CD4-positive, alpha-beta T cell treated with Interleukin-4 for 4 hours (primary cell): ENCODE measurements around the gene ATXN1.

Source experiments
- DNase-seq: peaks from one replicate; pipeline ENCODE4 v3.0.0-alpha.2; 2020

Gene ATXN1

GRCh38 chr6:16761471-16762267 is 409 bp upstream of the ATXN1 start:
- peak; percentile 92 for DNase-seq

DNA sequence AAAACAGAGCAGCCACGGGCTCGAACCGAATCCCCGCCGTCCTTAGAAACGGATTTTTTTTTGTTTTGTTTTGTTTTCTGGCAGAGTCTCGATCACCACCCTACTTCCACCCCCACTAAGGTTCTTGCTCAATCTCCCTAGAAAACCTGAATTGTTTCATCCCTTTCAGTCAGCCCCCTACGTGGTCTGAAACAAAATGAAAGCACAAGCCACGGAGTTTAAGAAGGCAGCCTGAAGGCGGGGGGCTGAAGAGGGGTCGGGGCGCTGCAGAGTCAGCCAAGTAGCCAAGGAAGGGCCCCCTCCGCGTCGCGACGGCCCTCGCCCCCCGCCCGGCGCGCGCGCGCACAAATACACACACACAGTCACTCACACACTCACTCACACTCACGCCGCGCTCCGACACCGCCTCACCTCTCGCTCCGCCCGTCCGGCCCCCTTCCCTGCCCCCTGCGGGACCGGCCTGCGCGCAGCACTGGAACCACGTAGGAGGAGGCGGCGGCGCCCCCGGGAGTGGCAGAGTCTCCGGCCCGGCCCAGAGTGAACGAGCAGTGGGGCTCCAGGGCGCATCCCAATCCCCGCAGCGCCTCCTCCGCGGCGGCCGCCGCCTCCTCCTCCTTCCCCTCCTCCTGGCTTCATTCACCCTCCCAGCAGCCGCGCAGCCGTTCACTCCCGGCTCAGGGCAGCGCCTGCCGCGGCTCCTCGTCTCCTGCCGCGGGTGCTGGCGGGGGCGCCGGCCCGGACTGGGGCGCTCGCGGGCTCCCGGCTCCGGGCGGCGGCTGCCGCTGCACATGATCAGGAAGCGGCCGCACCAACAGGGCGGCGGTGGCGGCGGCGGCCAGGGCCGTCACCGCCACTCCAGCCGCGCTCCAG is 1.4 kb downstream of the ATXN1 start:
- peak; percentile 80 for DNase-seq

DNA sequence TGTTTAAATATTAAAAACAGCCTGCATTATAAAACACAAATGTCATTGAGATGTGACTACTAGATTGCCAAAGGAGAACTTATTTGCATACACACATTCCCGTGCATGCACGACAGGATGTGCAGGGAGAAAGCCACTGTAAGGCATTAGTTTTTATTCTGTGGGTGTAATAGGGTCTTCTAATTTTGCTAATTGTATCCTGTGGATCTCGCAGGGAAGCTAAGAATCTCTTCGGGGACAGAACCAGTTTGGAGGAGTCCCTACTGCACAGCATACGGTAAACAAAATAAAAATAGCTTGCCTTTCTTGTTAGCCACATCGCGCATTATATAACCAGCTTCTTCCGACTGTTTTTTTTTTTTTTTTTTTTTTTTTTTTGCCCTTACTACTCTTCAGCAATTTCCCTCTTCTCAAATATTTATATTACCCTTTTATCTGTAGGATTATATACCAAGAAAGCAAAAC is 2.0 kb downstream of the ATXN1 start:
- DNase-seq, result no peak

GRCh38 chr6:16758163-16758975 is 2.9 kb downstream of the ATXN1 start:
- peak; percentile 49 for DNase-seq

- DNase-seq, result no peak
Observed at GRCh38 chr6:16757332-16757731, 3.9 kb downstream of the ATXN1 start.

- DNase-seq, result no peak
Observed at GRCh38 chr6:16756660-16757255, 4.5 kb downstream of the ATXN1 start.

- no peak for DNase-seq
Observed at GRCh38 chr6:16755544-16755943, 5.7 kb downstream of the ATXN1 start.

- no peak for DNase-seq
Observed at GRCh38 chr6:16754876-16755275, 6.4 kb downstream of the ATXN1 start.

- DNase-seq, result no peak
Observed at GRCh38 chr6:16754274-16754673, 7.0 kb downstream of the ATXN1 start.

GRCh38 chr6:16753341-16753740 is 7.9 kb downstream of the ATXN1 start:
- DNase-seq, result no peak

GRCh38 chr6:16752206-16752866 is 8.9 kb downstream of the ATXN1 start:
- DNase-seq, result no peak

- DNase-seq, result no peak
Observed at GRCh38 chr6:16751251-16751946, 9.9 kb downstream of the ATXN1 start.

GRCh38 chr6:16750566-16750965 is 10.7 kb downstream of the ATXN1 start:
- no peak for DNase-seq

DNA sequence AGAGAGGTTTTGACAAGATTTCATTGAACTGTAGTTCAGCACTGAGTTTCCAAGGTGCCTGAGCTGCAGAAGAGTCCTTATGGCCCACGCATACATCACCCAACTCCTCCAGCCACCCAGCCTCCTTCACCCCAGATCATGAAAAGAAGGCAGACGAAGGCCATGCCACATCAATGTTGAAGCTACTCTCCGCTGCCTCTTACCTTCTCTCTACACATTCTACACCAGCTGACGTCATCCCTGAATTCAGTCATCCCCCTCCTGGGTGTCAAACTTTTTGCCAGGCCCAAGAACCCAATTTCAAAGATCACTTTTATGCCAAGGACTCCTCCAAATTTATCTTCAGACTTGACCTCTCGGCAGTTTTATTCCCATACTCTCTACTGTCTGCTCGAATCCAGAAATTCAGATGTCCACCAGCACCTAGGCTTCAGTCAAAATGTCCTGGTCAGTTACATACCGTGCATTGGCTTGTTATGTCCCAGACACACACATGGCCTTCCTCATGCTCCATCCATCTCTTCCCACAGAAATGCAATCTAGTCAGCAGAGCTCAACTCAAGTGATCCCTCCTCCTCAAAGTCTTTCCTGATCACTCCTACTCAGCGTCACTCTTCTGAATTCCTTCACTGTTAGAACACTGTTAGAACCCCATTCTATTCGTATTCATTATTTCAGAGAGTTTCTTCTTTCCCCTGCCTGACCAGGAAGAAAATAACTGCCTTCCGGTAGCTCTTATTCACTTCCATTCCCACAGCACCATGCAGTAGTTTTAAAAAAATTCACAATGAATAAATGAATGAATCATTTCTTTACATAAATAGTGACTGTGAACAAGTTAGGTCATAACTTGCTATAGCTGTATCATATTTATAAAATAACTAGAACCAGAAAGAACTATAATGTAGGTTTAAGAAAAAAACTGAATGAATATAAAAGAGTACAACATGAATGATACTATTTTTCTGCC is 11.5 kb downstream of the ATXN1 start:
- no peak for DNase-seq

- no peak for DNase-seq
Observed at GRCh38 chr6:16748025-16748319, 13.3 kb downstream of the ATXN1 start.

GRCh38 chr6:16747232-16748024 is 13.8 kb downstream of the ATXN1 start:
- no peak for DNase-seq

GRCh38 chr6:16746812-16747211 is 14.4 kb downstream of the ATXN1 start:
- DNase-seq, result no peak

- DNase-seq, result no peak
Observed at GRCh38 chr6:16746401-16746800, 14.9 kb downstream of the ATXN1 start.

DNA sequence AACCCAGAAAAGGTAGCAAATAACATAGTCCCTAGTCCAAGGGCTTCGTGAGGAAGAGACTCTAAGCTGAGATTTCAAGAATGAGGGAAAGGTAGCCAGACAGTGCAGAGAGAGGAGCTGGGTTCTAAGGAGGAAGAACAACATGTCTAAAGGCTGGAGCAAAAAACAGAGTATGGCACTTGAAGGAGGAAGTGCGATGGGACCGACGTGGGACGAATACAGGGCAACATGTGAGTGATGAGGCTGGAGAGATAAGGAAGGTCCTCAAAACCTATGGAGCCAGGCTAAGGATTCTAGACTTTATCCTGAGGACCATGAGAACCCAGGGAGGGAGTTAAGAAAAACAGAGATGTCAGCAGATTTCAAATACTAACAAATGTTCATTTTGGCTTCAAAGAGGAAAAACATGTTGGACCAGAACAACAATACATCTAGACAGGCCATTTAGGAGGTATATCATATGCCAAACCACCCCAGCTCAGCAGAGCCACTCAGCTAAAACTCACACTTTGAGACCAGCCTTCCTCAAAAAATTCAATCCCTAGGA is 17.5 kb downstream of the ATXN1 start:
- DNase-seq, result no peak
